ENCODE results near the gene CRMP1.
A peak's percentile ranks its signal among the peaks of the same experiment; 100 is the strongest.

CRMP1 gene

DNA sequence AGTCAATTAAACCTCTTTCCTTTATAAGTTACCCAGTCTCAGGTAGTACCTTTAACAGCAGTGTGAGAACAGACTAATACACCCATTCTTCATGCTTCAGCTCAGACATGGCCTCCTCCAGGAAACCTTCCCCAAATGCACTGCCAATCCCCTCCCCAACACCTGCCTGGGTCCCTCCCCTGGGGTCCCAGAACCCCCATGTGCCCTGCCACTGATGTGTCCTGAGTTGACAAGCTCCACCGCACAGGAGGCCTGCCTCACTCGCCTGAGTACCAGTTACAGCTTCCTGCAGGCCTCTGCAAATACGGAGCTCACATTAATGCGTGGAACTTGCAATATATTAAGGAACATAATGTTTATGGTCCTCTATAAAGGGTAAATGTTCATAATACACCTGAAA, 34.9 kb upstream of the CRMP1 start:
- TF ChIP-seq, protein P1, sequence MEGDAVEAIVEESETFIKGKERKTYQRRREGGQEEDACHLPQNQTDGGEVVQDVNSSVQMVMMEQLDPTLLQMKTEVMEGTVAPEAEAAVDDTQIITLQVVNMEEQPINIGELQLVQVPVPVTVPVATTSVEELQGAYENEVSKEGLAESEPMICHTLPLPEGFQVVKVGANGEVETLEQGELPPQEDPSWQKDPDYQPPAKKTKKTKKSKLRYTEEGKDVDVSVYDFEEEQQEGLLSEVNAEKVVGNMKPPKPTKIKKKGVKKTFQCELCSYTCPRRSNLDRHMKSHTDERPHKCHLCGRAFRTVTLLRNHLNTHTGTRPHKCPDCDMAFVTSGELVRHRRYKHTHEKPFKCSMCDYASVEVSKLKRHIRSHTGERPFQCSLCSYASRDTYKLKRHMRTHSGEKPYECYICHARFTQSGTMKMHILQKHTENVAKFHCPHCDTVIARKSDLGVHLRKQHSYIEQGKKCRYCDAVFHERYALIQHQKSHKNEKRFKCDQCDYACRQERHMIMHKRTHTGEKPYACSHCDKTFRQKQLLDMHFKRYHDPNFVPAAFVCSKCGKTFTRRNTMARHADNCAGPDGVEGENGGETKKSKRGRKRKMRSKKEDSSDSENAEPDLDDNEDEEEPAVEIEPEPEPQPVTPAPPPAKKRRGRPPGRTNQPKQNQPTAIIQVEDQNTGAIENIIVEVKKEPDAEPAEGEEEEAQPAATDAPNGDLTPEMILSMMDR (IDR thresholded peaks at IDR 0.05): no peak
- no peak for DNase-seq
- Mint-ChIP-seq H3K4me3 (no peak overlapping the region), H3K4me1 (peaks cover 71% of the 10 kb centered on the region), H3K36me3 (ENCODE audit: low read depth) (no peaks in the 10 kb centered on the region), H3K27ac (no peak overlapping the region), H3K9me3 (no peaks in the 10 kb centered on the region), H3K27me3 (ENCODE audit: low read depth, poor library complexity) (peaks cover 34% of the 10 kb centered on the region)

DNA sequence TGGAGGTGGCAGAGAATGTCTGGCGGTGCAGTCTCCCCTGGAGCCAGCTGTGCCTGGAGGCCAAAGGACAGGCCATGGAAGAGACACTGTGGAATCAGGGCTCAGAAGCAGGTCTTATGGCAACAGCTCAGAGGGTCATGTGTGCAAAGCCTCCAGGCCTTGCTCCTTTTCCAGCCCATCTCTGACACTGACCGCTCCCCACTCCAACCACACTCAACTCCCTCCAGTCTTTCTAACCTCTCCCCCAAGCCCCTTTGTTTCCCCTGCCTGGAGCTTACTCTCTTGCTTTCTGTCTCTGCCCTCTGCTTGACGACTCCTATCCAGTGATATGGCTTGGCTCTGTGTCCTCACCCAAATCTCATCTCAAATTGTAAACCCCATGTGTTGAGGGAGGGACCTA, 34.2 kb upstream of the CRMP1 start:
- TF ChIP-seq, protein P1 (IDR thresholded peaks at IDR 0.05): no peak
- H3K27ac Mint-ChIP-seq: no peak overlapping the region
- no peak overlapping the region for H3K4me3 Mint-ChIP-seq
- peaks cover 40% of the 10 kb centered on the region for H3K27me3 Mint-ChIP-seq (ENCODE audit: low read depth, poor library complexity)
- DNase-seq: no peak
- H3K36me3 Mint-ChIP-seq (ENCODE audit: low read depth): no peaks in the 10 kb centered on the region
- no peaks in the 10 kb centered on the region for H3K9me3 Mint-ChIP-seq
- peaks cover 70% of the 10 kb centered on the region for H3K4me1 Mint-ChIP-seq

GRCh38 chr4:5926598-5926997, 33.7 kb upstream of the CRMP1 start:
- Mint-ChIP-seq H3K9me3 (no peaks in the 10 kb centered on the region), H3K27ac (no peak overlapping the region), H3K36me3 (ENCODE audit: low read depth) (no peaks in the 10 kb centered on the region), H3K4me3 (no peak overlapping the region), H3K4me1 (peaks cover 69% of the 10 kb centered on the region), H3K27me3 (ENCODE audit: low read depth, poor library complexity) (peaks cover 37% of the 10 kb centered on the region)
- TF ChIP-seq, protein P1 (IDR thresholded peaks at IDR 0.05): no peak
- DNase-seq: no peak

- Mint-ChIP-seq H3K27ac (no peak overlapping the region), H3K27me3 (ENCODE audit: low read depth, poor library complexity) (peaks cover 35% of the 10 kb centered on the region), H3K9me3 (no peaks in the 10 kb centered on the region), H3K4me1 (peaks cover 68% of the 10 kb centered on the region), H3K4me3 (no peak overlapping the region), H3K36me3 (ENCODE audit: low read depth) (no peaks in the 10 kb centered on the region)
- DNase-seq: peak; percentile 26
- TF ChIP-seq, protein P1 (IDR thresholded peaks at IDR 0.05): no peak
Observed at GRCh38 chr4:5925419-5926200, 32.7 kb upstream of the CRMP1 start.

- no peak for DNase-seq
- Mint-ChIP-seq H3K4me1 (peaks cover 62% of the 10 kb centered on the region), H3K9me3 (no peaks in the 10 kb centered on the region), H3K27ac (no peak overlapping the region), H3K36me3 (ENCODE audit: low read depth) (no peaks in the 10 kb centered on the region), H3K4me3 (no peak overlapping the region), H3K27me3 (ENCODE audit: low read depth, poor library complexity) (peaks cover 30% of the 10 kb centered on the region)
- TF ChIP-seq, protein P1 (IDR thresholded peaks at IDR 0.05): no peak
Observed at GRCh38 chr4:5924461-5925125, 31.7 kb upstream of the CRMP1 start.

All from nephron progenitor cell (in vitro differentiated cells).